GM18951 (cell line): ENCODE measurements around the gene PDHA2.
"Not testable (repeated sequence)": the region's sequence is repeated elsewhere in the genome, so short reads cannot be mapped to it uniquely, and the experiment has no call there.

Experiments
- POLR2A ChIP-seq: IDR thresholded peaks from 4 replicates; pipeline ENCODE4 v1.6.1; 2011; ENCODE audit warnings: mild to moderate bottlenecking; ENCODE audit not compliant: insufficient read length, insufficient read depth; ENCODE audit errors: extremely low read depth
- in situ Hi-C: fragments of 300-500 bp; cut with MboI; formaldehyde crosslinking; loops from one replicate; pipeline ENCODE4 v1.12.0; 2022; ENCODE audit warnings: low sequenced_read_pairs, mixed read lengths, inconsistent platforms; ENCODE audit not compliant: unreplicated experiment

Gene PDHA2

GRCh38 chr4:95839891-95840290, at the start of gene PDHA2:
Gene PDHA2, plus strand, starts transcription at chr4:95840093. Its CDS starts 58 bp downstream, at chr4:95840151.
- in situ Hi-C loops: no loop called here
- TF ChIP-seq POLR2A: no peak

- no peak for TF ChIP-seq POLR2A
- in situ Hi-C loops: no loop called here
These were observed 41.9 kb upstream of the PDHA2 start for GRCh38 chr4:95798003-95798402.

GRCh38 chr4:95798727-95799126, 41.2 kb upstream of the PDHA2 start:
- TF ChIP-seq POLR2A: no peak
- in situ Hi-C loops: no loop called here

- in situ Hi-C loops: no loop called here
- no peak for TF ChIP-seq POLR2A
These were observed 18.0 kb upstream of the PDHA2 start for GRCh38 chr4:95821867-95822266.

GRCh38 chr4:95825546-95825945, 14.3 kb upstream of the PDHA2 start:
- in situ Hi-C loops: no loop called here
- no peak for TF ChIP-seq POLR2A

GRCh38 chr4:95830651-95831050, 9.2 kb upstream of the PDHA2 start:
- in situ Hi-C loops: no loop called here
- no peak for TF ChIP-seq POLR2A

- in situ Hi-C loops: no loop called here
- no peak for TF ChIP-seq POLR2A
These were observed 8.7 kb upstream of the PDHA2 start for GRCh38 chr4:95831166-95831565.

GRCh38 chr4:95833711-95834194, 6.1 kb upstream of the PDHA2 start:
- no peak for TF ChIP-seq POLR2A
- in situ Hi-C loops: no loop called here

- no peak for TF ChIP-seq POLR2A
- in situ Hi-C loops: no loop called here
These were observed 4.2 kb upstream of the PDHA2 start for GRCh38 chr4:95835672-95836071.

- no peak for TF ChIP-seq POLR2A
- in situ Hi-C loops: no loop called here
These were observed 1.7 kb upstream of the PDHA2 start for GRCh38 chr4:95838192-95838591.

- TF ChIP-seq POLR2A: no peak
These were observed 8.1 kb downstream of the PDHA2 start for GRCh38 chr4:95847908-95848460.

GRCh38 chr4:95850161-95850560, 10.3 kb downstream of the PDHA2 start:
- in situ Hi-C loops: no loop called here
- no peak for TF ChIP-seq POLR2A

More at GRCh38 chr4:95847908-95848460, 8.1 kb downstream of the PDHA2 start:
- in situ Hi-C loops: no loop called here

- in situ Hi-C loops: no loop called here
- TF ChIP-seq POLR2A: no peak
These were observed 17.9 kb downstream of the PDHA2 start for GRCh38 chr4:95857761-95858160.

GRCh38 chr4:95867919-95868318, 28.0 kb downstream of the PDHA2 start:
- in situ Hi-C loops: no loop called here
- no peak for TF ChIP-seq POLR2A

GRCh38 chr4:95869414-95869813, 29.5 kb downstream of the PDHA2 start:
- in situ Hi-C loops: not testable (repeated sequence)
